Measurements from ENCODE around the gene PACSIN1. TPM values are rescaled to one million over a fixed set of nuclear protein-coding genes. Genes with fewer than 3 reads are reported as not detected.

The PACSIN1 gene
- total RNA-seq, 1 experiment from 2014 or later: not detected

- Histone ChIP-seq H3K4me1 (replicated peaks) (no peaks in the 10 kb centered on the region), H3K36me3 (no peaks in the 10 kb centered on the region), H3K27ac (no peak overlapping the region), H3K27me3 (replicated peaks) (no peaks in the 10 kb centered on the region), H3K4me3 (no peak overlapping the region), H3K9me3 (replicated peaks) (no peaks in the 10 kb centered on the region)
- no peak for DNase-seq (ENCODE audit: low read depth in 1 of 2, low spot score in 2 of 2)
Observed at GRCh38 chr6:34560366-34561226, 94.7 kb downstream of the PACSIN1 start.

GRCh38 chr6:34561227-34561530, 95.3 kb downstream of the PACSIN1 start:
- Histone ChIP-seq H3K27ac (no peak overlapping the region), H3K27me3 (replicated peaks) (no peaks in the 10 kb centered on the region)

GRCh38 chr6:34562350-34562749, 96.5 kb downstream of the PACSIN1 start:
- Histone ChIP-seq H3K27me3 (replicated peaks) (no peaks in the 10 kb centered on the region), H3K4me1 (replicated peaks) (no peaks in the 10 kb centered on the region), H3K9me3 (replicated peaks) (no peaks in the 10 kb centered on the region), H3K27ac (no peak overlapping the region), H3K4me3 (no peak overlapping the region), H3K36me3 (no peaks in the 10 kb centered on the region)
- no peak for DNase-seq (ENCODE audit: low read depth in 1 of 2, low spot score in 2 of 2)

More at GRCh38 chr6:34561227-34561530, 95.3 kb downstream of the PACSIN1 start:
- Histone ChIP-seq H3K4me1 (replicated peaks) (no peaks in the 10 kb centered on the region), H3K36me3 (no peaks in the 10 kb centered on the region), H3K4me3 (no peak overlapping the region), H3K9me3 (replicated peaks) (no peaks in the 10 kb centered on the region)
- DNase-seq (ENCODE audit: low read depth in 1 of 2, low spot score in 2 of 2): no peak

- Histone ChIP-seq H3K27me3 (replicated peaks) (no peaks in the 10 kb centered on the region), H3K9me3 (replicated peaks) (no peaks in the 10 kb centered on the region), H3K36me3 (no peaks in the 10 kb centered on the region), H3K4me1 (replicated peaks) (peaks cover under 1% of the 10 kb centered on the region; the same call in 1 of the 2 replicates), H3K27ac (no peak overlapping the region), H3K4me3 (no peak overlapping the region)
- no peak for DNase-seq (ENCODE audit: low read depth in 1 of 2, low spot score in 2 of 2)
Observed at GRCh38 chr6:34562861-34563512, 97.1 kb downstream of the PACSIN1 start.

GRCh38 chr6:34563513-34563870, 97.6 kb downstream of the PACSIN1 start:
- Histone ChIP-seq H3K9me3 (replicated peaks) (no peaks in the 10 kb centered on the region), H3K27ac (no peak overlapping the region), H3K4me3 (no peak overlapping the region), H3K4me1 (replicated peaks) (peaks cover 5% of the 10 kb centered on the region; the same call in 1 of the 2 replicates), H3K36me3 (no peaks in the 10 kb centered on the region), H3K27me3 (replicated peaks) (no peaks in the 10 kb centered on the region)
- DNase-seq (ENCODE audit: low read depth in 1 of 2, low spot score in 2 of 2): no peak

GRCh38 chr6:34564181-34564580, 98.3 kb downstream of the PACSIN1 start:
- Histone ChIP-seq H3K27ac (no peak overlapping the region), H3K36me3 (no peaks in the 10 kb centered on the region), H3K9me3 (replicated peaks) (no peaks in the 10 kb centered on the region), H3K4me3 (no peak overlapping the region), H3K27me3 (replicated peaks) (no peaks in the 10 kb centered on the region), H3K4me1 (replicated peaks) (peaks cover 6% of the 10 kb centered on the region; the same call in 1 of the 2 replicates)
- DNase-seq (ENCODE audit: low read depth in 1 of 2, low spot score in 2 of 2): no peak

- no peak for DNase-seq (ENCODE audit: low read depth in 1 of 2, low spot score in 2 of 2)
- no peaks in the 10 kb centered on the region for H3K27me3 ChIP-seq (replicated peaks)
- no peaks in the 10 kb centered on the region for H3K36me3 ChIP-seq
- peaks cover 6% of the 10 kb centered on the region; the same call in 1 of the 2 replicates for H3K4me1 ChIP-seq (replicated peaks)
- no peak overlapping the region for H3K27ac ChIP-seq
- H3K4me3 ChIP-seq: no peak overlapping the region
- no peaks in the 10 kb centered on the region for H3K9me3 ChIP-seq (replicated peaks)
Observed at GRCh38 chr6:34565722-34566137, 99.9 kb downstream of the PACSIN1 start.

GRCh38 chr6:34566830-34567546, 101.1 kb downstream of the PACSIN1 start:
- Histone ChIP-seq H3K27ac (no peak overlapping the region), H3K27me3 (replicated peaks) (no peaks in the 10 kb centered on the region), H3K36me3 (no peaks in the 10 kb centered on the region), H3K4me1 (replicated peaks) (peaks cover 6% of the 10 kb centered on the region; the same call in 1 of the 2 replicates), H3K9me3 (replicated peaks) (no peaks in the 10 kb centered on the region), H3K4me3 (no peak overlapping the region)
- no peak for DNase-seq (ENCODE audit: low read depth in 1 of 2, low spot score in 2 of 2)

GRCh38 chr6:34568341-34569201, 102.7 kb downstream of the PACSIN1 start:
- Histone ChIP-seq H3K27ac (no peak overlapping the region), H3K4me3 (no peak overlapping the region), H3K36me3 (no peaks in the 10 kb centered on the region), H3K27me3 (replicated peaks) (no peaks in the 10 kb centered on the region), H3K4me1 (replicated peaks) (peaks cover 6% of the 10 kb centered on the region; the same call in 1 of the 2 replicates), H3K9me3 (replicated peaks) (no peaks in the 10 kb centered on the region)
- no peak for DNase-seq (ENCODE audit: low read depth in 1 of 2, low spot score in 2 of 2)

GRCh38 chr6:34569361-34569973, 103.6 kb downstream of the PACSIN1 start:
- no peak for DNase-seq (ENCODE audit: low read depth in 1 of 2, low spot score in 2 of 2)
- H3K4me1 ChIP-seq (replicated peaks): peaks cover 6% of the 10 kb centered on the region; the same call in 1 of the 2 replicates
- H3K27me3 ChIP-seq (replicated peaks): no peaks in the 10 kb centered on the region
- H3K4me3 ChIP-seq: no peak overlapping the region
- no peaks in the 10 kb centered on the region for H3K9me3 ChIP-seq (replicated peaks)
- H3K27ac ChIP-seq: no peak overlapping the region
- no peaks in the 10 kb centered on the region for H3K36me3 ChIP-seq

- Histone ChIP-seq H3K4me1 (replicated peaks) (peaks cover 6% of the 10 kb centered on the region; the same call in 1 of the 2 replicates), H3K27me3 (replicated peaks) (no peaks in the 10 kb centered on the region), H3K36me3 (no peaks in the 10 kb centered on the region), H3K4me3 (no peak overlapping the region), H3K9me3 (replicated peaks) (no peaks in the 10 kb centered on the region), H3K27ac (no peak overlapping the region)
- no peak for DNase-seq (ENCODE audit: low read depth in 1 of 2, low spot score in 2 of 2)
Observed at GRCh38 chr6:34570066-34570833, 104.4 kb downstream of the PACSIN1 start.

GRCh38 chr6:34571388-34571787, 105.5 kb downstream of the PACSIN1 start:
- Histone ChIP-seq H3K27me3 (replicated peaks) (no peaks in the 10 kb centered on the region), H3K27ac (no peak overlapping the region), H3K9me3 (replicated peaks) (no peaks in the 10 kb centered on the region), H3K36me3 (no peaks in the 10 kb centered on the region), H3K4me1 (replicated peaks) (peaks cover 6% of the 10 kb centered on the region; the same call in 1 of the 2 replicates), H3K4me3 (no peak overlapping the region)
- DNase-seq (ENCODE audit: low read depth in 1 of 2, low spot score in 2 of 2): no peak

Data from SJSA1 (cell line).